ENCODE data around the gene CHRM4. TPM values are rescaled to one million over a fixed set of nuclear protein-coding genes. Genes with fewer than 3 reads are reported as not detected.

Gene CHRM4
- total RNA-seq, 3 donors from 2014 or later = 0.32 to 6.0 (median 3.1) TPM

GRCh38 chr11:46387919-46388618 lies 3.5 kb downstream of the CHRM4 start:
- H3K9me3 ChIP-seq = no peaks in the 10 kb centered on the region
- TF ChIP-seq, protein P1, sequence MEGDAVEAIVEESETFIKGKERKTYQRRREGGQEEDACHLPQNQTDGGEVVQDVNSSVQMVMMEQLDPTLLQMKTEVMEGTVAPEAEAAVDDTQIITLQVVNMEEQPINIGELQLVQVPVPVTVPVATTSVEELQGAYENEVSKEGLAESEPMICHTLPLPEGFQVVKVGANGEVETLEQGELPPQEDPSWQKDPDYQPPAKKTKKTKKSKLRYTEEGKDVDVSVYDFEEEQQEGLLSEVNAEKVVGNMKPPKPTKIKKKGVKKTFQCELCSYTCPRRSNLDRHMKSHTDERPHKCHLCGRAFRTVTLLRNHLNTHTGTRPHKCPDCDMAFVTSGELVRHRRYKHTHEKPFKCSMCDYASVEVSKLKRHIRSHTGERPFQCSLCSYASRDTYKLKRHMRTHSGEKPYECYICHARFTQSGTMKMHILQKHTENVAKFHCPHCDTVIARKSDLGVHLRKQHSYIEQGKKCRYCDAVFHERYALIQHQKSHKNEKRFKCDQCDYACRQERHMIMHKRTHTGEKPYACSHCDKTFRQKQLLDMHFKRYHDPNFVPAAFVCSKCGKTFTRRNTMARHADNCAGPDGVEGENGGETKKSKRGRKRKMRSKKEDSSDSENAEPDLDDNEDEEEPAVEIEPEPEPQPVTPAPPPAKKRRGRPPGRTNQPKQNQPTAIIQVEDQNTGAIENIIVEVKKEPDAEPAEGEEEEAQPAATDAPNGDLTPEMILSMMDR (IDR thresholded peaks at IDR 0.05) = no peak
- peaks cover 46% of the 10 kb centered on the region for H3K4me1 ChIP-seq (ENCODE audit: low read depth)
- no peak for DNase-seq
- no peak for ATAC-seq
- intact Hi-C loops (cut with DNase I, micrococcal nuclease) = loop anchor here in 1 of 2 donors (5.0 kb wide), 1 partner anchor 144 kb away; no protein-coding TSS in a partner anchor
- H3K4me3 ChIP-seq = no peak overlapping the region
- no peaks in the 10 kb centered on the region for H3K36me3 ChIP-seq (ENCODE audit: low read depth)

DNA sequence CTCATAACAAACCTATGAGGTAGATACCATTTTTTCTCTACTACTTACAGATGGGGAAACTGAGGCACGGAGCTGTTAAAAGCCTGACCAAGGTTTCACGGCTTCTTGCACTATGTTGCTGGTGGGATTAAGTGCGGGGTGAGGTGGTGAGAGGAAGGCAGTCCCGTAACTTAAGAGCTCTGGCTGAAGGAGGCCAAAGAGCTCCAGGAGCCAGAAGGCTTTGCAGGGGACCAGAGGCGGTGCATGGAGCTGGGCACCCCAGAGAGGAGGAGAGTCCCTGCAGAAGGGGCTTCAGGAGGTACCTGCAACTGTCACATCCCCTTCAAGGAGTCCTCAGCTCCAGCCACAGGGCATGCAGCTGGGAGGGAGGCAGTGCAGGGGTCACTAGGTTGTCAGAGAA lies 4.1 kb downstream of the CHRM4 start:
- no peaks in the 10 kb centered on the region for H3K9me3 ChIP-seq
- no peak overlapping the region for H3K4me3 ChIP-seq
- no peak for DNase-seq
- H3K36me3 ChIP-seq (ENCODE audit: low read depth) = no peaks in the 10 kb centered on the region
- intact Hi-C loops (cut with DNase I, micrococcal nuclease) = loop anchor here in 1 of 2 donors (5.0 kb wide), 1 partner anchor 145 kb away; no protein-coding TSS in a partner anchor
- no peak for ATAC-seq
- TF ChIP-seq, protein P1 (IDR thresholded peaks at IDR 0.05) = no peak
- H3K4me1 ChIP-seq (ENCODE audit: low read depth) = peaks cover 41% of the 10 kb centered on the region

- no peak for ATAC-seq
- TF ChIP-seq, protein P1 (IDR thresholded peaks at IDR 0.05) = no peak
- Histone ChIP-seq H3K4me1 (ENCODE audit: low read depth) (peaks cover 40% of the 10 kb centered on the region), H3K9me3 (no peaks in the 10 kb centered on the region), H3K4me3 (no peak overlapping the region), H3K36me3 (ENCODE audit: low read depth) (no peaks in the 10 kb centered on the region)
- DNase-seq = no peak
- intact Hi-C loops (cut with DNase I, micrococcal nuclease) = loop anchor here in 1 of 2 donors (5.0 kb wide), 1 partner anchor 146 kb away; no protein-coding TSS in a partner anchor
Measured at GRCh38 chr11:46386674-46387073, 4.9 kb downstream of the CHRM4 start.

DNA sequence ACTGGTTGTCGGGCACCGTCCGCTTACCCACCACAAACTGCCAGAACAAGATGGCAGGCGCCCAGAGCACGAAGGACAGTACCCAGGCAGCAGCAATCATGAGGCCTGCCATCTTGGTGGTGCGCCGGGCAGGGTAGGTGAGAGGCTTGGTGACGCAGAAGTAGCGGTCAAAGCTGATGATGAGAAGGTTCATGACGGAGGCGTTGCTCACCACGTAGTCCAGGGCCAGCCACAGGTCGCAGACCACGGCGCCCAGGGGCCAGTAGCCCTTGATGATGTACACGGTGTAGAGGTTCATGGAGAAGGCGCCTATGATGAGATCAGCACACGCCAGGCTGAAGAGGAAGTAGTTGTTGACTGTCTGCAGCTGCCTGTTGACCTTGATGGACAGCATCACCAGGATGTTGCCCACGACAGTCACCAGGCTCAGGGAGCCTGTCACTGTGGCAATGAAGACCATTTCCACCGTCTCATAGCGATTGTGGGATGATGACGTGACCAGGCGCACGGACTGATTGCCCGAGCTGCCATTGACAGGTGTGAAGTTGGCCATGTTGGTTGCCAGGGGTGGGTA lies 5.5 kb downstream of the CHRM4 start:
- Histone ChIP-seq H3K4me3 (no peak overlapping the region), H3K4me1 (ENCODE audit: low read depth) (peaks cover 36% of the 10 kb centered on the region), H3K9me3 (no peaks in the 10 kb centered on the region), H3K36me3 (ENCODE audit: low read depth) (no peaks in the 10 kb centered on the region)
- no peak for DNase-seq
- intact Hi-C loops (cut with DNase I, micrococcal nuclease) = loop anchor here in 1 of 2 donors (5.0 kb wide), 1 partner anchor 146 kb away; no protein-coding TSS in a partner anchor
- ATAC-seq = no peak
- TF ChIP-seq, protein P1 (IDR thresholded peaks at IDR 0.05) = no peak

GRCh38 chr11:46385169-46386004 lies 6.2 kb downstream of the CHRM4 start:
- TF ChIP-seq, protein P1 (IDR thresholded peaks at IDR 0.05) = no peak
- no peak for DNase-seq
- peaks cover 31% of the 10 kb centered on the region for H3K4me1 ChIP-seq (ENCODE audit: low read depth)

More at GRCh38 chr11:46385169-46386004, 6.2 kb downstream of the CHRM4 start:
- Histone ChIP-seq H3K36me3 (ENCODE audit: low read depth) (no peaks in the 10 kb centered on the region), H3K9me3 (no peaks in the 10 kb centered on the region), H3K4me3 (no peak overlapping the region)
- intact Hi-C loops (cut with DNase I, micrococcal nuclease) = loop anchor here in 1 of 2 donors (5.0 kb wide), 1 partner anchor 147 kb away; no protein-coding TSS in a partner anchor
- ATAC-seq = no peak

Measured in mucosa of descending colon (tissue), 3 donors.